ENCODE data around the gene ADAMTS3.

The ADAMTS3 gene

GRCh38 chr4:72338060-72338459 lies 231.0 kb downstream of the ADAMTS3 start:
- DNase-seq = no peak

- no peak for DNase-seq
Measured at GRCh38 chr4:72330381-72330780, 238.6 kb downstream of the ADAMTS3 start.

- DNase-seq = peak; percentile 39
Measured at GRCh38 chr4:72326692-72327632, 242.1 kb downstream of the ADAMTS3 start.

- no peak for DNase-seq
Measured at GRCh38 chr4:72325215-72325614, 243.8 kb downstream of the ADAMTS3 start.

GRCh38 chr4:72323227-72323626 lies 245.8 kb downstream of the ADAMTS3 start:
- DNase-seq = no peak

- no peak for DNase-seq
Measured at GRCh38 chr4:72320223-72320948, 248.6 kb downstream of the ADAMTS3 start.

GRCh38 chr4:72319601-72320021 lies 249.4 kb downstream of the ADAMTS3 start:
- DNase-seq = peak; percentile 82

GRCh38 chr4:72318421-72319170 lies 250.4 kb downstream of the ADAMTS3 start:
- DNase-seq = peak; percentile 56

- peak; percentile 77 for DNase-seq
Measured at GRCh38 chr4:72314869-72315268, 254.2 kb downstream of the ADAMTS3 start.

- no peak for DNase-seq
Measured at GRCh38 chr4:72313121-72313520, 255.9 kb downstream of the ADAMTS3 start.

- peak; percentile 86 for DNase-seq
Measured at GRCh38 chr4:72312032-72312650, 256.9 kb downstream of the ADAMTS3 start.

GRCh38 chr4:72311291-72311690 lies 257.7 kb downstream of the ADAMTS3 start:
- no peak for DNase-seq

- DNase-seq = no peak
Measured at GRCh38 chr4:72305620-72306019, 263.4 kb downstream of the ADAMTS3 start.

GRCh38 chr4:72305080-72305479 lies 263.9 kb downstream of the ADAMTS3 start:
- no peak for DNase-seq

- DNase-seq = peak; percentile 43
Measured at GRCh38 chr4:72302981-72303704, 265.9 kb downstream of the ADAMTS3 start.

GRCh38 chr4:72301759-72302158 lies 267.3 kb downstream of the ADAMTS3 start:
- DNase-seq = no peak

GRCh38 chr4:72300126-72300525 lies 268.9 kb downstream of the ADAMTS3 start:
- DNase-seq = no peak

GRCh38 chr4:72295966-72296557 lies 273.0 kb downstream of the ADAMTS3 start:
- peak; percentile 57 for DNase-seq

- DNase-seq = no peak
Measured at GRCh38 chr4:72290737-72291136, 278.3 kb downstream of the ADAMTS3 start.

- DNase-seq = no peak
Measured at GRCh38 chr4:72286910-72287309, 282.1 kb downstream of the ADAMTS3 start.

GRCh38 chr4:72286185-72286584 lies 282.8 kb downstream of the ADAMTS3 start:
- DNase-seq = no peak

Measured in fibroblast of skin of abdomen (primary cell).